Measurements from ENCODE around the gene TREH.
A peak's percentile ranks its signal among the peaks of the same experiment; 100 is the strongest.

Gene TREH

DNA sequence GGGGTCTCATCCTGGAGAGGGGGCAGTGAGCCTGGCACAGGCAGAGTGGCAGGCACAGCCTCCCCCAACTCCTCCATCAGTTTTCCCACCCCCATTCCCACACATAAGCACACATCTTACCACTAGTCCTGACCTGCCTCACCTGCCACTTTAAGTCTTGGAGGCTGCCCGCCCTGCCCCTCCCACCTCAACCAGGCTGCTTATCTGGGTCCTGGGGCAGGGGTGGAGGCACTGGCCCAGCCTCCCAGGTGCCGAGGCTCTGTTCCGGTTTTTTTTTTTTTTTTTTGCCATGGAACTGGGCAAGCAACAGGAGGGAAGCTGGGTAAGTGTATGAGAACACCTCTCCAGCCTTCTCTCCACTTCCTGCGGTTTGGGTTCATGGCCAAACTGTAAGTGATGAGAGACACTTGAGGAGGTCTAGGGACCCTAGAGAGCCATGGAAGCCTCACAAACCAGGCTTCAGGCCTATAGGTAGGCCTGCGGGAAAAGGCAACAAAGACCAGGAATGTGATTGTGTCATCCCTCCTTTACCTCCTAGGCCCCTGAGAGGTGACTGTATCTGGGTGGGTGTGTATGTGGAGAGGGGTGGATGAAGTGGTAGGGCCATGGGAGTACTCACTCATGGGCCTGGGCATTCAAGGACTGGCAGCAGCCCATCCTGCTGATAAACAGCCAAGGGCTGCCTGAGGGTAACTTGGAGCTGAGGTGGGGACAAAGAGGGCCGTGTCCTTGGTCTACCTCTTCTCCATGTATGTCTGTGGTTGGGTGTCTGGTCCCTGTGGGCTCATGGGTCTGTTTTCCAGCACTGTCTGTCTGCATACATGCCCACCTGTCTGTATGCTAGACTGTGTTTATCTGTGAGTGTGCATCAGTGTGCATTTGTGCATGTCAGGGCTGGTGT is 49.4 kb downstream of the TREH start:
- DNase-seq (ENCODE audit: low read depth in 2 of 2), result no peak

DNA sequence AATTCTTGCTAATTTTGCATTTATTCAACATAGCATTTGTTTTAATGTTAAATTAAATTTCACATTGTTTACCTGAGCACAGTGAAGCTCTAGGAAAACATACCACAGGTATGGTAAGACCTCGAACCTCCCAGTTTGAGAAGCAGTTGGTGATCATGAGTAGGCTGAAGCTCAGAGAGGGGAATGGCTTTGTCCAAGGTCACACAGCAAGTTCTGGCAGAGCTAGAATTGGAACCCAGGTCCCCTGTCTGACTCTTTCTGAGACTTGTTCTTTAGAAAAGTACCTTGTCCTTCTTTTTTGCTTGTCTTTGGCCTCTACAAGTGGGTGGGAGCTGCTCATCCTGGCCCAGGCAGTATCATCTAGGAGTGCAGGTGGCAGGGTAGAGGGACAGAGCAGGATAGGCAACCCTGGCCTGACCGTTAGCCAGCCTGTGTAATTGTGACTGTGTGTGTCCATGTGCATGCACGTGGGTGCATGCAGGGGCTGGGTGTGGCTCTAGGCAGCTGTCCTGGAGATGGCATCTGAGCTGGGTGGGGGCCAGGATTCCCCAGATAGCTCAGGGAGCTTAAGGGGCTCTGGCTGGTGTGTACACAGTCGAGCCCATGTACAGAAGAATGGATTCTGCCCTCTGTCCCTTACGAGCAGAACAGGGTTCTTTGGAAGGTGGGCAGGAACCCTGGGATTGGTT is 50.4 kb downstream of the TREH start:
- no peak for DNase-seq (ENCODE audit: low read depth in 2 of 2)

DNA sequence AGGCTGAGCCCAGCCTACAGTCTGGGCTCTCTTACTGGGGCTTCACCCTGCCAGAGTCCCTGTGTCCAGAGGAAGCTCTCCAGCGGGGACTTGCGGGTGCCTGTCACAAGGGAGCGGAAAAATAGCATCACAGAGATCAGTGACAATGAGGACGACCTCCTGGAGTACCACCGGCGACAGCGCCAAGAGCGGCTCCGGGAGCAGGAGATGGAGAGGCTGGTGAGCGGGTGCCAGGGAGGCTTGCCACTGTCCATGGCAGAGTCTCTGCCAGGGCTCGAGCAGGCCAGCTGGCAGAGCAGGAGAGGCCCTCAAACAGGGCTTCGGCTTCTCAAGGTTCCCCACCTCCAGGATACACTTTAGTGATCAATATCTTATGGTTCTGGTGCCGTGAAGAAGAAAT is 51.0 kb downstream of the TREH start:
- no peak for DNase-seq (ENCODE audit: low read depth in 2 of 2)

DNA sequence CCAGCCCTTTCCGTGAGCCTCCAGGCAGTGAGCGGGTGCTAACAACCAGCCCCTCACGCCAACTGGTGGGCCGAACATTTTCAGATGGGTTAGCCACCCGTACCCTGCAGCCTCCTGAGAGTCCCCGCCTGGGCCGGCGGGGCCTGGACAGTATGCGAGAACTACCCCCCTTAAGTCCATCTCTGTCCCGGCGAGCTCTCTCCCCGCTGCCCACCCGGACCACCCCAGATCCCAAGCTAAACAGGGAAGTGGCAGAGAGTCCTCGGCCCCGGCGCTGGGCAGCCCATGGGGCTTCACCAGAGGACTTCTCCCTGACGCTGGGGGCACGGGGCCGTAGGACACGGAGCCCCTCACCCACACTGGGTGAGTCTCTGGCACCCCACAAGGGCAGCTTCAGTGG is 51.4 kb downstream of the TREH start:
- no peak for DNase-seq (ENCODE audit: low read depth in 2 of 2)

DNA sequence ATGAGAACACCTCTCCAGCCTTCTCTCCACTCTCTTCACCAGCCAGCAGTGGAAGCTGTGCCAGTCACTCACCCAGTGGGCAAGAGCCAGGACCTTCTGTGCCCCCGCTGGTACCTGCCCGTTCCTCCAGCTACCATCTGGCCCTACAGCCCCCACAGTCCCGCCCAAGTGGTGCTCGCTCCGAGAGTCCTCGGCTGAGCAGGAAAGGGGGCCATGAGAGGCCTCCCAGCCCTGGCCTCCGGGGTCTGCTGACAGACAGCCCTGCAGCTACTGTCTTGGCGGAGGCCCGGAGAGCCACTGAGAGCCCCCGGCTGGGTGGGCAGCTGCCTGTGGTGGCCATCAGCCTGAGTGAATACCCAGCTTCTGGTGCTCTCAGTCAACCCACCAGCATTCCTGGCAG is 51.9 kb downstream of the TREH start:
- DNase-seq (ENCODE audit: low read depth in 2 of 2), result no peak

DNA sequence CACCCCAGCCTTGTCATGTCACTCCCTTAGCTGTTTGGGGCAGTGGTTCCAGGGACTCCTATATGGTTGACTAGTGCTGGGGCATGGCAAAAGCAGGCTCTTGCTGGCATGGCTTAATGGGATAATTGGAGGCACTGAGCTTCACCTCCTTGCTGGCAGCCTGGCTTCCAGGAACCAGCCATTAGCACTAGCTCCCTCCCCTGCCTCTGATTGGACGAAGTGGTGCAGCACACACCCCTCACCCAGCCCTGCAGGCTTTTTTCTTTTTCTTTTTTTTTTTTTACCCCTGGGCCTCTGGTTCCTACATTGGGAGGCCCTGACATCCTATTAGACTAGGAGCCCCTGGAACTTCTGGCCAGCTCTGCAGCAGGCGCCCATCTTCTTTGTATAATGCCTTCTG is 53.5 kb downstream of the TREH start:
- DNase-seq (ENCODE audit: low read depth in 2 of 2), result no peak

DNA sequence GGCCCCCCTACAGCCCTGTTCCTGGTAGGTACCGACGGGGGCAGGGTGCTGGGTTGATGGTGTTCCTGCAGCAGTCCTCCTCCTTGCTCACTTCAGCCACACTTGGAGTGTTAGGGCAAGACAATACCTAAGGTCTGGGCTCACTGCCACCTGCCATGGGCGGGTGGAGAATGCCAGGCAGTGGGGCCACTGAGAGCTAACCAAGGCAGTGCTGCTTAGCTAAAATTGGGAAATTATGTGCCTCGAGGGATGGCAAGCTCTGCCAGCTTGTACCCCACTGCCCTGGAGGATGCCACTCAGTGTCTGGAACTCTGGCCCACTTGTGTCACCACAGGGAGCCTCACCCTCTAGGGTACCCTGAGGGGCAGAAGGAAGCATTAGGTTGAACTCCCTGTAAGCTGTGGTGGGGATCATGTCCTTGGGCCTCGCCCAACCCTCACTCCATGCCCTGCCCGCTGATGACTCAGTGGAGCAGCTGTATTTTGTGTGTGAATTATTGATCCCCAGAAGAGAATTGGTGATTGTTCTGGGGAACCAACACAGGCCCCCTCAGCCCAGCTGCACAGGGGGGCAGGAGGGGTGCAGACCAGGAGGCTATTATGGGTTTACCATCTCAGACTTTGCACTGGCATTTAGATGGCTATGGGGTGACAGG is 54.3 kb downstream of the TREH start:
- DNase-seq (ENCODE audit: low read depth in 2 of 2), result no peak

DNA sequence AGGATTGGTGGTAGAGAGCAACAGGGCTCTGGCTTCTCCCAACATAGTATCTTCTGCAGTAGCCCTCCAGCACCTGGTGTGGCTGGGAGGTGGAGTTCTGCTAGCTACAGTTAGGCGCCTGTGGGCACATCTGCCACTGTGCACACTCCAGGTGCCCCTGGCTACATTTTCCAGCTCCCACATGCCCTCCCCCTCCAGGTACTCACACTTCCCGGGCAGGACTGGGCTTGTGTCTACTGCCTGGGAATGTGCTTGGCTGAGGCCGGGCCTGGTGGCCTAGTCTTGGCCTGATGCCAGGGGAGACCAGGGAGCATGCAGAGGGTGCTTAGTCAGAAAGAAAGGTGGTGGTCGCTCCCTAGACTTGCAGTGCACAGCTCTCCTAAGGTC is 56.2 kb downstream of the TREH start:
- DNase-seq (ENCODE audit: low read depth in 2 of 2), result no peak

DNA sequence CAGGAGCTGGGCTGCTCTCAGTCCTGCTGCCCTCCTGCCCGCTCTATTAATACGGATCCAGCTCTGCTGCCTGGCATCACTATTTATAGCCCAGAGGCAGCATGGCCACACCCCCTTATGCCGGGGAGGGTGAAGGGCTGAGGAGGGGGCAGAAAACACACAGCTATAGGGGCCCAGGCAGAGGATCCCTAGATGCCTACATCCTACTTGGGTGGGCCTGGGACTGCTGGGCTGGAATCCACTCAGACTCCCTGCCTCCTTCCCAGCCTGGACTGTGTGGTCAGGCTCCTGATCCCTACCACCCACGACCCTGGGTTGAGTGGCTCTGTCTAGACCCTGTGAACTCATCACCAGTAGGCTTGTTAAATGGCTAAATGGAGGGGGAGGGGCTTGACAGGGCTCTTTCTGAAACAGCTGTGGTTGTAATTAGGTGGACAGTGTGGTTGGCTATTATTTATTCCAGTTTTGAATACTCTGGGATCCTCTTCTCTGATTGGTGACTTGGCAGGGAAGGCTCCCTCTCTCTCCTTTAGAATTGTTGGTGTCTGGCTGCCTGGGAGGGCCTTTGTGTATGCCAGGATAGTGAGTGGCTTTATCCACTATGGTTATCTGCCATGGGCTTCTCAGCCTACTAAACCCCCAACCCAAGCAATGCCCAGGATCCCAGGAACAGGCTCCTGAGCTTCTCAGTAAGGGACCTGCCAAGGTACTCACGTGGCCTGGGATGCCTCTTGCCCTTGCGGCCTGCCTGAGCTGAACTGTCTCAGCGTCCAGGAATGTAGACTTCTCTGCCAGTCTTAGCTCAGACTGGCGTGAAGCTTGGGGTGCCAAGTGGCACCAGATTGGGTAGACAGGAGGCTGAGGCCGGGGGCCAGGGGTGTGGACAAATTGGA is 56.8 kb downstream of the TREH start:
- DNase-seq (ENCODE audit: low read depth in 2 of 2), result no peak

DNA sequence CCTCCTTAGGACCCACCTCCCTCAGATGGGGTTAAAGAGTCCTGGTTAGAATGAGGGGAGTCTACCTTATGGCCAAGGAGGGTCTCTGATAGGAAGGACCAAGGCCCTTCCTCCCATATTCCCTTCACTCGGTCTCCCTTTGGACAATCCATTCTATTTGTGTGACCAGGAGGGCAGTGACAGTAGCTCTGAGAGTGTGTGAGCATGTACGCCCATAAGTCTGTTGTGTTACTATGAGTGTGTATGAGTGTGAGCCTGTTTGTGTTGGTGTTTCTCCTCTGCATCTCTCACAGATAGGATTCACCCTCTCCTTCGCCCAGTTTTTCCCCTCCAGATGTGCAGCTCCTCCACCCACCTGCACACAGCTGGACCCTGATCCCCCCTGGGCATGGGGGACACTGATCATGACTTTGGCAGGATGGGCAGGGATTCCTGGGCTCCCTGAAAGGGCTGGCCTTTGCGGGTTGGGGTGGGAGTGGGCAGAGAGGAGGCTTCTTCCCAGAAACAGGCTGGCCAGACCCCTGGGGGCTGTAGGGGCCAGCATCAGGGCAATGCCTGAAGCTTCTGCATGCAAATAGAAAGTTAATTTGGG is 57.6 kb downstream of the TREH start:
- DNase-seq (ENCODE audit: low read depth in 2 of 2), result no peak

DNA sequence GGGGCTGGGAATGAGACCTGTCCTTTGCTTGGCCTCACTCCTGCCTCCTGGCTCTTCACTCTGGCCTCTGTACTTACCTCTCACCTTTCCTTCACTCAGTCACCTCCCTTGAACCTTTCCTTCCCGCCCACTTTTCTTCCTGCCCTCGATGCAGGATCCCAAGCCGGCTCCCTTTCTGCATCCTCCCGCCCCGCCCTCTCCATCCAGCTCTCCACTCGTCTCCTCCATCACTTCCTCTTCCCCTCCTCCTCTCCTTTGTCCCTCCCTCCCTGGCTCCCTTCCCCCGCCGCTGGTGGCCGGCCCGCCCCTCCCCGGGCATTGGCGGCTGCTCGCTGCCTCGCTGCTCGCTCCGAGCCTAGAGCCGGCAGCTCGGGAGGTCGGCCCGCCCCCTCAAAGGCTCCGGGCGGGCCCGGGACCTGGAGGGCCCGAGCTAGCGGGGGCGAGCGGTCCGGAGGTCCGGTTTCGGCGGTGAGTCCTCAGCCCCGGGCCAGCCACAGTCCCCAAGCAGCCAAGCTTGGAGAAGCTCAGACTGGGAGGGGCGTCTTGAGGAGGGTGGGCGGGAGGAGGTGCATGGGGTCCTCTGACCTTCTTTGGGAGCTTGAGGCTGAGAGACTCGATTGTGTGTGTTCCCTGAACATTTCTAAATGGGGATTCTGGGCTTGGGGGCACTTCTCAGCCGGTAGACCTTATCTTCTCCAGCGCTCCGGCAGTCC is 58.2 kb downstream of the TREH start:
- DNase-seq (ENCODE audit: low read depth in 2 of 2), result peak in 1 of 2 donors; percentile 22

DNA sequence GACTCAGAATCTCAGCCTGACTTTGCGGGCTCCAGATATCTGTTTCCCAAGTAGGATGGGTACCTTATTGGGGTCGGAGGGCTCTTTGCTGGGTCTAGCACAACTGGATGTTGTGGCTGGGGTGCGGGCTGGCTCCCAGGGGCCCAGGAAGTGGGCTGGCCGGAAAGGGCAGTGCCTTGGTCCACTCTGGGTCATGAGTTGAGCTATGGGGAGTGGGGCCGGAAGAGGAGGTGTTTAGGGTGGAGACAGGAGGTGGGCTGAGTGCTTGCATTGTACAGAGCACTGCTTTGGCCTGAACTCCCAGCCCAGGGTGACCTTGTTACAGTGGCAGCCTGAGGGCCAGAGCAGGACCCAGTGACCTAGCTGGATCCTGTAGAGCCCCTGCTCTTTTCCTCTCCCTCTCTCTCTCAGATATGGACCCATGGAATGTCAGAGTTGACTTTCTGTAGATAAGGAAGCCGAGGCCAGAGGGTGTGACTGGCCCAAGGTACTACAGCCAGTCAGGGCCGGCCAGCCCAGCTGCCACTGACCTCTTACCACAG is 58.9 kb downstream of the TREH start:
- no peak for DNase-seq (ENCODE audit: low read depth in 2 of 2)

DNA sequence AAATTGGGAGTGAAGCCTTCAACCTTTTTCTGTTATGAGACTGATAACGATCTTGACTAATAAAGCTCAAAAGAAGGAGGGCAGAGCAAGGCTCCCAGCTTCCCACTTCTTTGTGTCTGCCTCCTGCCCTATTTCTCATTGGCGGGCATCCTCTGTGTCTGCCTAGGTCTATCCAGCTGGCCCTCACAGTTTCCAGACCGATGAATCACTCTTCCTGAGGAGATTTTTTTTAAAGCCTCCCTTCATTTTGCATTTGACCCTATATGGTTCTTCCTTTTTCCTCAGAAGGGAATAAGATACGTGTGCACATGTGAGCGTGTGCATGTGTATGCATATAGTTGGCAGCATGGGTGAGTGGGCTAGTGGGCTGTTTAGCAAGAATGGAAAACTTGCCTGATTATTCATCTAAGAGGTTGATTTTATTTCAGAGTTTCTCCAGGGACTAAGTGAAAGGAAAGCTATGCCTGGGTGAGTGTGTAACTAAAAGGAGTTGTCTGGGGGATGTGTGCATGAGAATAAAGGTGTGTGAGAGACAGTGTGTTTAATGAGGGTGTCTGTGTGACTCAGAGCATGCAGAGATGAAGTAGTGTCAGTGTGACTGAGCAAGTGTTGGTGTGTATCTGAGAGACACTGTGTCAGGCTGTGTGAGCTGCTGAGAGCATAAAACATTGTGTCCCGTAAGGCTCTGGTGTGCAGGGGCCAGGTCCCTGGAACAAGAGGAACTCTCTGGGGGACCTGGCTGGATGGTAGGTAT is 59.8 kb downstream of the TREH start:
- no peak for DNase-seq (ENCODE audit: low read depth in 2 of 2)

DNA sequence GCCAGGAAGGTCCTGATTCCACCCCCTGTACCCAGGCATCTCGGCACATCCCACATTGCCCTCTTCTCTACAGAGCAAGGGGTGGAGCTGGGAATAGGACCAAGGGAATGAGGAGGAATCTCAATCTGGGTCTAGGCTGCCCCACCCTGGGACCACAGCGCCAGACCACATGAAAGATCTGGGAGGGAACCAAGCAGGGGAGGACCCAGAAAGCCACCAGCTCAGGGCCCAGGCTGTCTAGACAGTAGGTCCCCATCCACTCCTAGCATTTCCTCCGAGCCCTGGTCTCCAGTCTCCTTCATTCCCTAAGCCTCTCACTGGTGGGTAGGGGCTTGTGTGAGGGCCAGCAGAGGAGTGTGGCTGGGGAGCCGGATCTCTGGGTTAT is 60.5 kb downstream of the TREH start:
- no peak for DNase-seq (ENCODE audit: low read depth in 2 of 2)

DNA sequence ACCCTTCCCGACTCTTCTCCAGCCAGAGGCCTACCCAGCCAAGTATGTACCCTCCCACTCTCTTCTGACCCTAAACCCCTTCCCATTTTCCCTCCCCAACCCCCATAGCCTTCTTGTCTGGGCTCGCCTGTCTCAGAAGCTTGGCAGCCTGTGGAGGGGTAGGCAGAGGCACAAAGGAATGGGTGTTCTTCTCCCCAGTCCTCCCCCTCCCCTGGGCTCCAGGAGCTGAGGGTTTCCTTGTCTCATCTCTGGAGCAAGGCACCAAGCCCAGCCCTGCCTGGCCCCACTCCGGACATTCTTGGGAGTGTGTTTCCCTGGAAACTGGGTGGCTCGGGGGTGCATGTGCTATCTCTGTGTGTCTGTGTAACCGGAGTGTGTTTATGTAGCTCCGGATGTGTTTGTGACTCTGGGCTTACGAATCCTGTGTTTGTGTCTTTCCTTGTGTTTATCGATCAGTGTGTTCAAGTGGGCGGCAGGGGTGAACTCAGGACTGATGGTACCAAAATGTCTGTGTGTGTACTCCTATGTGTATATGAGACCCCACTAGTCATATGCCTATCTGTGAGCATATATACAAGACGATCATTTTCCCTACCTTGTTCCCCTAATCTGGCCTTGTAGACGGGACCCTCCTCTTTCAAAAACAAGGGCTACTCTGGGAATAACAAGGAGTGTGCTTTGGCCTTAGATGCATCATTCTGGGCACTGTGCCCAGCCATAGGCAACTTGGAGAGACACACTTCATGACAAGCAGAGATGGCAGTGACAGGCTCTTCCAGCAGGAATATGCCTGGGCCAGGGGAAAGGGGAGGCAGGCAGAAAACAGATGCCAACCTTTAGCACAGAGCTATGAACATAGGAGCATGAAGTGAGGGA is 61.1 kb downstream of the TREH start:
- DNase-seq (ENCODE audit: low read depth in 2 of 2), result no peak

DNA sequence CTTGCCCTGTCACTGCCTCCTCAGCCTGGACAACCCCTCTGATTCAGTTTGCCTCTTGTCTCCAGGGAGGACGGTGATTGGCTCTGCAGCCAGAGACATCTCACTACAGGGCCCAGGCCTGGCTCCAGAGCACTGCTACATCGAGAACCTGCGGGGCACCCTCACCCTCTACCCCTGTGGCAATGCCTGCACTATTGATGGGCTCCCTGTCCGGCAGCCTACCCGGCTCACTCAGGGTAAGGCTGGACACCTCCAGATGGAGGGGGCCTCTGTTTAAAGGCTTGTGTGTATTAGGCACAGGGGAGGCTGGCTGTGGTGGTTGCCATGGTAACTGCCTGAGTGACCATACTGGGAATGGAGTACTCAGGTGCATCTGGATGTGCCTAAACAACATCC is 63.5 kb downstream of the TREH start:
- no peak for DNase-seq (ENCODE audit: low read depth in 2 of 2)

DNA sequence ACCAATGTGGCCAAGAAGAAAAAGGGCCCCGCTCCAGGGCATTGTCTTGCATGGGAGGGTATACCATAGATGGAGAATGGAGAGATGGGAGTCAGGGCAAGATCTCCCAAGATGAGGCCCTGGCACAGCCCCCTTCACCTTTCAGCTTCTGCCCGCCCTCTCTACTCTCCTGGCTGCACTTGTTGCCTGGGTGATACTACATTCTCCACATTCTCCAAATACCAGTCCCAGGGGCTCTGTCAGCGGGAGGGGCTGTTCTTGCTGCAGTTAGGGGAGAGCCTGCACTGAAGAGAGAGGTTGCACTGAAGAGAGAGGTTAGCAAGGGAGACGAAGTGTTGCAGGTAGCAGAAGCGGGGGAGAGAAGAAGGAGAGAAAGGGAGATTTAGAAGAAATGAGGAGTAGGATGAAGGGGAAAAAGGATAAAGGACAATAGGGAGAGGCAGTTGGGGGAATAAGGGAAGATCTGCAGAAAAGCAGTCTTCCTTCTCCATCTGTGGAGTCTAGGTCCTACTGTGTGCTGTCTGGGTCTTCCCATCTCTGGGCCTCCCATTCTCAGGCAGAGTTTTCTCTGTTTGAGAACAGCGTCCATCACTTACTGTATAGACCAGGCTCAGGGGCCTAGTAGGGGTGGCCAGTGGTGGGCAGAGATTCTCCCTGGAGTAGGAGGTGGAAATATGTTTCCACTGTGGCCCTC is 64.0 kb downstream of the TREH start:
- no peak for DNase-seq (ENCODE audit: low read depth in 2 of 2)

DNA sequence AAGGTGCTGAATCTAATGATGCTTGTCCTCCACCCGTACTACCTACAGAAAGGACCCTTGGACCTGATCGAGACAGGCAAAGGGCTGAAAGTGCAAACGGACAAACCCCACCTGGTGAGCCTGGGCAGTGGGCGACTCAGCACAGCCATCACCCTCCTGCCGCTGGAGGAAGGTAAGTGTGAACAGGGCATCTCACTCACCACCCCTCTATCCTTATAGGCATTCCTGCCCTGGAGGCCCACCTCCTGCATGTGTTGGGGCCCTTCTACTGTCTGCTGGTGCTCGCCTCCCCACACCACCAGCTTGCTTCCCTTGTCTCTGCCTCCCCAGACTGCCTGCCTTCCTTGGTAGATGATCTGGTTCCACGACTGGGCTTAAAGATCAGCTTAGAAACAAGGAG is 64.9 kb downstream of the TREH start:
- DNase-seq (ENCODE audit: low read depth in 2 of 2), result no peak
